ENCODE measurements around the gene ARHGEF28.

DNA sequence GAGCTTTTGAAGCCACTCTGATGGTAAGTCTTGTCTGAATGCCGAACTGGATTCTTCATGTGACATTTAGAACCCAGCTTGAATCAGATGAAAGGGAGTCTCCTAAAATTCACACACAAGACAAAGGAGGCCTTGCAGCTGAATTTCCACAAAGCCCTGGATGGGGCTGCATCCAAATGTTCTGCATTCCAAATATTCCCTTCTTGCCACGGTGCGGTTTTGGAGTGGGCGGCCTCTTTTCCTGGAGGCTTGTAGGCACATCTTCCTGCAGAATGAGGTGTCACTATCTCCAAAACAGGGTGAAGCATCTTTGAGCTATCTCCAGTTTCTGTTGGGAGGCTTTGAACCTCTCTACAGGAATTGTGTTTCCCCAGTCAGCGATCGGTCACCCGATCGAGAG lies 342.7 kb downstream of the ARHGEF28 start:
- TF ChIP-seq, protein P1, sequence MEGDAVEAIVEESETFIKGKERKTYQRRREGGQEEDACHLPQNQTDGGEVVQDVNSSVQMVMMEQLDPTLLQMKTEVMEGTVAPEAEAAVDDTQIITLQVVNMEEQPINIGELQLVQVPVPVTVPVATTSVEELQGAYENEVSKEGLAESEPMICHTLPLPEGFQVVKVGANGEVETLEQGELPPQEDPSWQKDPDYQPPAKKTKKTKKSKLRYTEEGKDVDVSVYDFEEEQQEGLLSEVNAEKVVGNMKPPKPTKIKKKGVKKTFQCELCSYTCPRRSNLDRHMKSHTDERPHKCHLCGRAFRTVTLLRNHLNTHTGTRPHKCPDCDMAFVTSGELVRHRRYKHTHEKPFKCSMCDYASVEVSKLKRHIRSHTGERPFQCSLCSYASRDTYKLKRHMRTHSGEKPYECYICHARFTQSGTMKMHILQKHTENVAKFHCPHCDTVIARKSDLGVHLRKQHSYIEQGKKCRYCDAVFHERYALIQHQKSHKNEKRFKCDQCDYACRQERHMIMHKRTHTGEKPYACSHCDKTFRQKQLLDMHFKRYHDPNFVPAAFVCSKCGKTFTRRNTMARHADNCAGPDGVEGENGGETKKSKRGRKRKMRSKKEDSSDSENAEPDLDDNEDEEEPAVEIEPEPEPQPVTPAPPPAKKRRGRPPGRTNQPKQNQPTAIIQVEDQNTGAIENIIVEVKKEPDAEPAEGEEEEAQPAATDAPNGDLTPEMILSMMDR (IDR thresholded peaks at IDR 0.05; ENCODE audit: poor library complexity): no peak
- no peak for TF ChIP-seq EZH2 (IDR thresholded peaks at IDR 0.05; ENCODE audit: borderline replicate concordance)
- TF ChIP-seq EZH2phosphoT487 (IDR thresholded peaks at IDR 0.05; ENCODE audit: low read depth, severe bottlenecking, unreplicated experiment): no peak
